HG03045 (cell line): ENCODE measurements around the gene MAML3.
A peak's percentile ranks its signal among the peaks of the same experiment; 100 is the strongest.

Experiments
- ATAC-seq: cut with Tn5 transposase; IDR thresholded peaks from one replicate; pipeline ENCODE4 v1.9.1; 2021; ENCODE audit warnings: mild to moderate bottlenecking, moderate library complexity; ENCODE audit not compliant: unreplicated experiment

MAML3 gene

GRCh38 chr4:140127422-140127821, 26.6 kb downstream of the MAML3 start:
- no peak for ATAC-seq

GRCh38 chr4:140126261-140126660, 27.7 kb downstream of the MAML3 start:
- ATAC-seq: no peak

GRCh38 chr4:140125374-140125773, 28.6 kb downstream of the MAML3 start:
- no peak for ATAC-seq

- no peak for ATAC-seq
These were observed 30.2 kb downstream of the MAML3 start for GRCh38 chr4:140123666-140124377.

GRCh38 chr4:140122891-140123290, 31.1 kb downstream of the MAML3 start:
- ATAC-seq: no peak

GRCh38 chr4:140121646-140122045, 32.3 kb downstream of the MAML3 start:
- ATAC-seq: no peak

- ATAC-seq: no peak
These were observed 34.9 kb downstream of the MAML3 start for GRCh38 chr4:140118931-140119640.

- ATAC-seq: no peak
These were observed 36.0 kb downstream of the MAML3 start for GRCh38 chr4:140117947-140118346.

GRCh38 chr4:140116442-140117104, 37.4 kb downstream of the MAML3 start:
- no peak for ATAC-seq

GRCh38 chr4:140115140-140115539, 38.8 kb downstream of the MAML3 start:
- no peak for ATAC-seq

- no peak for ATAC-seq
These were observed 40.3 kb downstream of the MAML3 start for GRCh38 chr4:140113653-140114052.

- ATAC-seq: no peak
These were observed 41.4 kb downstream of the MAML3 start for GRCh38 chr4:140112576-140112975.

- no peak for ATAC-seq
These were observed 42.7 kb downstream of the MAML3 start for GRCh38 chr4:140111256-140111655.

GRCh38 chr4:140110542-140111215, 43.3 kb downstream of the MAML3 start:
- no peak for ATAC-seq

GRCh38 chr4:140109737-140110136, 44.2 kb downstream of the MAML3 start:
- ATAC-seq: no peak

GRCh38 chr4:140109292-140109691, 44.7 kb downstream of the MAML3 start:
- ATAC-seq: no peak

GRCh38 chr4:140108713-140109230, 45.2 kb downstream of the MAML3 start:
- ATAC-seq: no peak

- ATAC-seq: no peak
These were observed 45.7 kb downstream of the MAML3 start for GRCh38 chr4:140108243-140108642.

- no peak for ATAC-seq
These were observed 47.6 kb downstream of the MAML3 start for GRCh38 chr4:140106289-140106844.

- no peak for ATAC-seq
These were observed 48.5 kb downstream of the MAML3 start for GRCh38 chr4:140105436-140105835.

GRCh38 chr4:140103676-140104075, 50.3 kb downstream of the MAML3 start:
- ATAC-seq: peak; percentile 57
